PC-3 (cell line): ENCODE results near the gene NAT16.

ENCODE experiments used
- CTCF ChIP-seq: fragments of 300-600 bp; sonication (generic); conservative IDR thresholded peaks from 2 replicates; pipeline ENCODE4 v1.5.1; 2017; ENCODE audit warnings: antibody characterized with exemption, low read depth, mild to moderate bottlenecking, low read length
- EZH2 ChIP-seq: fragments of 300-600 bp; sonication (generic); IDR thresholded peaks from one replicate; pipeline ENCODE4 v1.6.1; 2017; ENCODE audit warnings: antibody characterized with exemption, mild to moderate bottlenecking, low read length; ENCODE audit not compliant: unreplicated experiment
- EZH2phosphoT487 ChIP-seq: fragments of 300-600 bp; sonication (generic); IDR thresholded peaks from 2 replicates; pipeline ENCODE4 v1.6.1; 2018; ENCODE audit warnings: mild to moderate bottlenecking, antibody characterized with exemption, low read length, borderline replicate concordance

GRCh38 chr7:101201695-101202602 lies 21.9 kb upstream of the NAT16 start:
- TF ChIP-seq CTCF (no peak), EZH2phosphoT487 (no peak), EZH2 (no peak)
